ENCODE measurements around the gene GSTM2. TPM values are rescaled to one million over a fixed set of nuclear protein-coding genes. Genes with fewer than 3 reads are reported as not detected.

GSTM2 gene
- total RNA-seq, 4 donors from 2014 or later, result 10.4 to 93.7 (median 42.2) TPM

Other genes starting within 250 kb of the GSTM2 start
- 10 to 100 TPM; 28.2 to 61.5 (median 30.4) TPM for gene PSMA5, start 241.6 kb upstream of the GSTM2 start, total RNA-seq
- 1 to 10 TPM; 2.0 to 8.4 (median 4.2) TPM for gene SYPL2, start 201.5 kb upstream of the GSTM2 start, total RNA-seq
- 1 to 10 TPM; 1.6 to 2.7 (median 2.5) TPM for gene ATXN7L2, start 184.2 kb upstream of the GSTM2 start, total RNA-seq
- 10 to 100 TPM in 3 of 4 donors, 1 to 10 TPM in 1; 8.3 to 15.9 (median 10.7) TPM for gene CYB561D1, start 174.0 kb upstream of the GSTM2 start, total RNA-seq
- gene AMIGO1, start 158.3 kb upstream of the GSTM2 start, total RNA-seq, result 10 to 100 TPM in 3 of 4 donors, 1 to 10 TPM in 1; 7.7 to 19.3 (median 14.7) TPM
- not detected for gene GPR61, start 128.2 kb upstream of the GSTM2 start, total RNA-seq
- 1 to 10 TPM; 6.6 to 9.4 (median 8.0) TPM for gene GNAI3, start 119.4 kb upstream of the GSTM2 start, total RNA-seq
- gene GNAT2, start 48.4 kb upstream of the GSTM2 start, total RNA-seq, result not detected
- 10 to 100 TPM; 28.9 to 38.0 (median 35.6) TPM for gene AMPD2, start 48.2 kb upstream of the GSTM2 start, total RNA-seq
- 10 to 100 TPM; 21.4 to 71.0 (median 42.4) TPM for gene GSTM4, start 12.0 kb upstream of the GSTM2 start, total RNA-seq
- 10 to 100 TPM in 1 of 4 donors, not detected in 3; 33.1 TPM for gene GSTM1, start 19.8 kb downstream of the GSTM2 start, total RNA-seq
- gene GSTM5, start 44.2 kb downstream of the GSTM2 start, total RNA-seq, result 1 to 10 TPM; 2.7 to 9.2 (median 6.3) TPM
- gene GSTM3, start 73.0 kb downstream of the GSTM2 start, total RNA-seq, result 10 to 100 TPM; 70.1 to 90.9 (median 80.1) TPM
- gene EPS8L3, start 95.9 kb downstream of the GSTM2 start, total RNA-seq, result under 1 TPM in 1 of 4 donors, not detected in 3; 0.12 TPM
- gene CSF1, start 242.8 kb downstream of the GSTM2 start, total RNA-seq, result 10 to 100 TPM; 29.6 to 50.8 (median 45.9) TPM